ENCODE data around the gene KIFBP.
"Not testable (repeated sequence)": the region's sequence is repeated elsewhere in the genome, so short reads cannot be mapped to it uniquely, and the experiment has no call there.

KIFBP gene

DNA sequence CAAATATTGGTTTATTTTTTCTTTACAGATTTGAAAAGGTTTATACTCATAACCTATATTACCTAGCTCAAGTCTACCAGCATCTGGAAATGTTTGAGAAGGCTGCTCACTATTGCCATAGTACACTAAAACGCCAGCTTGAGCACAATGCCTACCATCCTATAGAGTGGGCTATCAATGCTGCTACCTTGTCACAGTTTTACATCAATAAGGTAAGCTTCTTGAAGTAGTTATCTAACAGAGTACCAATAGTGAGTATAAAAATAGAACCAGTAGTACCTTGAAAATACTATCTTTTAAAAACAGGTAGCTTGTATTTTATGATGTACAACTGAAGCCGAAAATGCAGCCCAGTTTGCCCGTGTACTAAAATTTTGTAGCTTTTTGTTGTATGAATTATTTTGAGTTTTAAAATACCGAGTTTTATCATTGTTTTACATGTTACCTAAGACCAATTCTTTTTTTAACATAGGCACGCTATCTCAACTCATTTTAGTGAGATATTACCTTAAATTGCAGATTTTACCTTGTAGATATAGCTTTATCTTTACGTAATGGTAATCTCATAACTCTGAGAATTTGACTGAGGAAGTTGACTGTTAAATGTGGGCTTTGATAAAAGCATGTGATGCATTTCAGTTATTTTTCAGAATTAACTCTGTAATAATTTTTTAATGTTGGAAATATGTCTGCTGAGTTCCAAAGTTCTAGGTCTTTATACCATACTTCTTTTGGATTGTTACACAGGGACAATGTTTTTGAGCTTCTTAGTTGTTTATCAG, 17.3 kb downstream of the KIFBP start:
- DNase-seq (ENCODE audit: low read depth in 2 of 2) = no peak

GRCh38 chr10:69007260-69007659, 18.7 kb downstream of the KIFBP start:
- DNase-seq (ENCODE audit: low read depth in 2 of 2) = no peak

DNA sequence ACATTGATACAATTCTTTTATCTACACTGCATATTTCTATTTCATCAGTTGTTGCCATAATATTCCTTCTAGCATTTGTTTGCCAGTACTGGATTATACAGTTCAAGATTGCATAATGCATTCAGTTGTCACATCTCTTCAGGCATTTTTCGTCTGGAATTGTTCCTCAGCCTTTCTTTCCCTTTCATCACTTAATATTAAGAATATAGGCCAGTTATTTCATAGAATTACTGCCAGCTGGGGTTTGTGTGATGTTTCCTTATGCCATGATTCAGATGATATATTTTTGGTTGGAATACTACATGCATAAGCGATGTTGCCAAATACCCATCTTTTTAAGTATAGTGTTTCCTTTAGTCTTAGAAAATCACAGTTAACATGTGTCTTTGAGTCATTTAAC, 20.8 kb downstream of the KIFBP start:
- DNase-seq (ENCODE audit: low read depth in 2 of 2) = no peak

GRCh38 chr10:69010151-69010640, 21.6 kb downstream of the KIFBP start:
- DNase-seq (ENCODE audit: low read depth in 2 of 2) = no peak

DNA sequence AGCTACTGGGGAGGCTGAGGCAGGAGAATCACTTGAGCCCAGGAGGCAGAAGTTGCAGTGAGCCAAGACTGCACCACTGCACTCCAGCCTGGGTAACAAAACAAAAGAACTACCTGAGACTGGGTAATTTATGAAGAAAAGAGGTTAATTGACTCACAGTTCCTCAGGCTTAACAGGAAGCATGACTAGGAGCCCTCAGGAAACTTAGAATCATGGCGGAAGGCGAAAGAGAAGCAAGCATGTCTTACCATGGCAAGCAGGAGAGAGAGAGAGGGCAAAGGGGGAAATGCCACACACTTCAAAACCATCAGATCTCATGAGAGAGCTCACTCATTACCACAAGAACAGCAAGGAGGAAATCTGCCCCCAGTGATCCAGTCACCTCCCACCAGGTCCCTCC, 24.2 kb downstream of the KIFBP start:
- DNase-seq (ENCODE audit: low read depth in 2 of 2) = not testable (repeated sequence)

DNA sequence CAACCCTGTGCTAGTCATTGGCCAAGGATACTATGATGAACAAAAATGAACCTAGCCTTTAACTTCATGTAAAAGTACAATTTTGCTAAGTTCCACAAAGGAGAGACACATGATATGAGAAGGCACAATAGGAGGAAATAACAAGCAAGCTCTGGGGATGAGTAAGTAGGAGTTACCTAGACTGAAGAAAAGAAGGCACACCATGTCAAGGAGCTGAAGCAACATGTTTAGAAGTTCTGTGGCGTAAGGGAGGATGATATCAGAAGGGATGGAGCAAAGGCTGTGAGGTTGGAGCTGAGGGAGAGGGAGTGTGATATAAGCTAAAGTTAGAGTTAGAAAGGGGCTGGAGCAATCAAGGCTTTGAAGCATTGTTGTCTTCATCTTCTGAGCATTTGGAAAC, 25.6 kb downstream of the KIFBP start:
- DNase-seq (ENCODE audit: low read depth in 2 of 2) = no peak

DNA sequence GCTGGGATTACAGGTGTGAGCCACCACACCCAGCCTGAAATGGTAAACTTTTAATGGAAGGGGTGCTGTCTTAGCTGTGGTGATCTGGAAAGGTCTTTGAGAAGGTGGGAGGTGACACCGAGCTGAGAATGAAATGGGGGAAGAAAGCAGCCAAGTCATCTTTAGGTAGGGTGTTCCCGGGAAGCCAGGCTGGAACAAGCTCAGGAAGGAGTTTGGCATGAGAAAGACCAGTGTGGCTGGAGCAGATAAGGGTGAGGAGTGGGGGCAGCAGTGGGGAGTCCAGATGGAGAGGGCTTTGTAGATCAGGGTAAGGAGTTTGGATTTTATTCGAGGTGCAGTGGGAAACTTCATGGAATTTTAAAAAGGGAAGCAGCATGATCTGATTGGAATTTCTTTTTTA, 30.0 kb downstream of the KIFBP start:
- no peak for DNase-seq (ENCODE audit: low read depth in 2 of 2)

DNA sequence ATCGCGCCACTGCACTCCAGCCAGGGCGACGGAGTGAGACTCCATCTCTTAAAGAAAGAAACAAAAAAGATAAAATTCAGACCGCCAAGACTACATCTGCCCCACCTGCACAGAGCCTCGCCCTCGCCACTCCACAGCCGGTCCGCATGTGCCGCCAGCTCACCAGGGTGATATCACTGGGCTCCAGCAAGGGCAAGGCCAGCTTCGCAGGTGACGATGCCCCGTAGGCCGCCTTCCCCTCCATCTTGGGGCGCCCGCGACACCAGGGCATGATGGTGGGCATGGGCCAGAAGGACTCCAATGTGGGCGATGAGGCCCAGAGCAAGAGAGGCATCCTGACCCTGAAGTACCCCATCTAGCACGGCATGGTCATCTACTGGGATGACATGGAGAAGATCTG, 34.0 kb downstream of the KIFBP start:
- DNase-seq (ENCODE audit: low read depth in 2 of 2) = no peak

- no peak for DNase-seq (ENCODE audit: low read depth in 2 of 2)
Measured at GRCh38 chr10:69025370-69025896, 36.8 kb downstream of the KIFBP start.

DNA sequence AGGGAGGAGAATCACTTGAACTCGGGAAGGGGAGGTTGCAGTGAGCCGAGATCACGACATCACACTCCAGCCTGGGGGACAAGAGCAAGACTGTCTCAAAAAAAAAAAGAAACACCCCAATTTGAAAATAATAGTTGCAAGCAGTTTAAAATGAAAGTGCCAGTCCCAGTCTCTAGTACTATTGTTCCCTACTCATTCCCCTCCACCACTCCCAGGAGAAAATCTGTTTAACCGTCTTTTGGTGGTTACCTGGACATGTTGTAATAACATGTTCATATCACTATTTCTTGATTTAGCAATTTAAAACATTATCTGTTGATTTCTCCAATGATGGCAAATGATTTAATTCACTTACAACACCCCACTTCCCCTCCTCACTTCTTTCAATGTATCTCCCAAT, 44.7 kb downstream of the KIFBP start:
- DNase-seq (ENCODE audit: low read depth in 2 of 2) = no peak

DNA sequence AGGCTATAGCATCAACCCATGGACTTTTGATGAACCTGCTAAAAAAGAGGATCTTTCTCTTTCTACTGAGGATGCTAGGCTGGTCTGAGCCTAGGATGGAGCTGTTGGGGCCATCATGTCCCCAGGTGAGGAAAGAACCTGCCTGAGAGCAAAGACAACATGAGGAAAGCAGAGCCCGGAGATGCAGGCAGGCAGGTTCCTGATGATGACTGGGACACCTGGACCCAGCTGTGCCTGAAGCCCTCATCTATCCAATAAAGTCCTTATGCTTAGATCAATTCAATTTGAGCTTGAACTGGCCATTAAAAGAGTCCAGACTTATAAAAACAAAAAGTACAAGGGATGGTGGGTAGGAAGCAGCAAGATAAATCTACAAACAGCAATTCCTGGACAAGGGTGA, 48.9 kb downstream of the KIFBP start:
- DNase-seq (ENCODE audit: low read depth in 2 of 2) = no peak

DNA sequence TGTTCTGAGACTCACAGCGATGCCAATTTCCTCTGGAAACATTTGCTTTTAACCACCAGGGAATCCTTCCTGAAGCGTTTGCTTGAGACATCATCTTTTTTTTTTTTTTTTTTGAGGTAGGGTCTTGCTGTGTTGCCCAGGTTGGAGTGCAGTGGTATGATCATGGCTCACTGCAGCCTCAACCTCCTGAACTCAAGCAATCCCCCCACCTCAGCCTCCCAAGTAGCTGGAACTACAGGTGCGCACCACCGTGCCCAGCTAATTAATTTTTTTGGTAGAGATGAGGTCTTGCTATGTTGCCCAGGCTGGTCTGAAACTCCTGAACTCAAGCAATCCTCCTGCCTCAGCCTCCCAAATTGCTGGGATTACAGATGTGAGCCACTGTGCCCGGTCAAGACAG, 52.3 kb downstream of the KIFBP start:
- not testable (repeated sequence) for DNase-seq (ENCODE audit: low read depth in 2 of 2)

GRCh38 chr10:69042417-69042816, 53.8 kb downstream of the KIFBP start:
- no peak for DNase-seq (ENCODE audit: low read depth in 2 of 2)

DNA sequence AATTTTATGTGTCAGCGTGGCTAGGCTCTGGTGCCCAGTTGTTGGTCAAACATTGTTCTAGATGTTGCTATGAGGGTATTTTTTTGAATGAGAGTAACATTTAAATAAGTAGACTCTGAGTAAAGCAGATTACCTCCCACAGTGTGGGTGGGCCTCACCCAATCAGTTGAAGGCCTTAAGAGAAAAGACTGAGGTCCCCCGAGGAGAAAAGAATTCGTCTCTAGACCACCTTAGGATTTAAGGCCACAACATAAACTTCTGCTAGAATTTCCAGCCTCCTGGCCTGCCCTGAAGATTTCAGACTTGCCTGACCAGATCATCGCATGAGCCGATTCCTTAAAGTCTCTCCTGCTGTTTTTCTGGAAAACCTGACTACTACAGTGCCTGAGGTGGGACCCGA, 54.2 kb downstream of the KIFBP start:
- no peak for DNase-seq (ENCODE audit: low read depth in 2 of 2)

GRCh38 chr10:69043931-69044531, 55.4 kb downstream of the KIFBP start:
- no peak for DNase-seq (ENCODE audit: low read depth in 2 of 2)

DNA sequence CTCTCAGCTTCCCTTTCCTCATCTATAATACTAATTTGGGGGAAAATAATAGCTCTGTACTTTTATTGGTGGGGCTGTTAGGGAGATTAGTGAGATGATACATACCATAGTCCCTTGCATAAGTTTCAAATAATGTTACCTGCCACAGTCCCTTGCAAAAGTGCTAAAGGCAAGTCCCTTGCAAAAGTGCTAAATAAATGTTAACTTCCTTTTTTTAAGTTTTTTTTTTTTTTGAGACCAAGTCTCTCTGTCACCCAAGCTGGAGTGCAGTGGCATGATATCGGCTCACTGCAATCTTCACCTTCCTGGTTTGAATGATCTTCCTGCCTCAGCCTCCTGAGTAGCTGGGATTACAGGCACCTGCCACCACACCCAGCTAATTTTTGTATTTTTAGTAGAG, 55.9 kb downstream of the KIFBP start:
- DNase-seq (ENCODE audit: low read depth in 2 of 2) = no peak

GRCh38 chr10:69045441-69046300, 57.1 kb downstream of the KIFBP start:
- DNase-seq (ENCODE audit: low read depth in 2 of 2) = no peak

- no peak for DNase-seq (ENCODE audit: low read depth in 2 of 2)
Measured at GRCh38 chr10:69047111-69047832, 58.7 kb downstream of the KIFBP start.

GRCh38 chr10:69048103-69048502, 59.5 kb downstream of the KIFBP start:
- DNase-seq (ENCODE audit: low read depth in 2 of 2) = no peak

DNA sequence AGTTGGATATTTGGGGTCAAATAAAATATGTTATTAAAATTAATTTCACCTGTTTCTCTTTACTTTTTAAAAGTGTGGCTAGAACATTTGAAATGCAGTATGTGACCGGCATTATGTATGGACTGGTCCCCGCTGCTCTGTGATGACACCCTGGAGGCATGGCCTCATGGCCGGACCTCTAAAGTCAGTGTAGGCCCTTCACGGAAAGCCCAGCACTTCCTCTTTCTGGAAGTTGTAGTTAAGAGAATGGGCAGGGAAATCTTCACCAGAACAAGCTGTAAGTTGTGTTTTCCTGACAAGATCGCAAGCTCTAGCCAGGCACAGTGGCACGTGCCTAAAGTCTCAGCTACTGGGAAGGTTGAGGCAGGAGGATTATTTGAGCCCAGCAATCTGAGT, 61.0 kb downstream of the KIFBP start:
- no peak for DNase-seq (ENCODE audit: low read depth in 2 of 2)

DNA sequence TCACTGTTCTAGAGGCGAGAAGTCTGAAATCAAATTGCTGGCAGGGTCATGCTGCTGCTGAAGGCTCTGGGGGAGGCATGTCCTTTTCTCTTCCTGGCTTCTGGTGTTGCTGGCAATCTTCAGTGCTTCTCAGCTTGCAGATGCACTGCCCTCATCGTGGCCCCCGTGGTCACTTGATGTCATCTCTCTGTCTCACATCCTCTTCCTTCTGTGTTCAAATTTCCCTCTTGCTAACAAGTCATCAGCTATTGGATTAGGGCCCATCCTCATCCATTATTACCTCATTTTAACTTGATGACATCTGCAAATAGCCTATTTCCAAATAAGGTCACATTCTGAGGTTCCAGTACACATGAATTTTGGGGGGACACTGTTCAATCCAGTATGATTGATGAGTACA, 62.7 kb downstream of the KIFBP start:
- DNase-seq (ENCODE audit: low read depth in 2 of 2) = no peak
